Fibroblast of the aortic adventitia (primary cell): ENCODE data around the gene ADI1. TPM values are rescaled to one million over a fixed set of nuclear protein-coding genes. Genes with fewer than 3 reads are reported as not detected.
"Not testable (repeated sequence)": the region's sequence is repeated elsewhere in the genome, so short reads cannot be mapped to it uniquely, and the experiment has no call there.

ENCODE experiments used
- DNase-seq: peaks from one replicate; pipeline ENCODE4 v3.0.0-alpha.2; 2010; ENCODE audit warnings: low read depth
- H3K4me3 ChIP-seq: 2 replicates; pipeline ENCODE4 v1.5.1; 2011; ENCODE audit warnings: low read depth, mild to moderate bottlenecking, control low read depth, low read length, moderate library complexity
- CTCF ChIP-seq: IDR thresholded peaks from 2 replicates; pipeline ENCODE4 v1.5.1; 2011; ENCODE audit warnings: mild to moderate bottlenecking, low read length, control low read depth, inconsistent platforms; ENCODE audit not compliant: insufficient read depth
- total RNA-seq: library from RNA; depleted of rRNA; stranded (reverse); fragments of >200 nt; gene quantifications from 2 replicates; pipeline ENCODE4 v1.2.3, GENCODE V29; 2012; ENCODE audit warnings: low replicate concordance

Gene ADI1
- total RNA-seq, 1 donor, result 44.7 TPM

- no peak for TF ChIP-seq CTCF
- no peak for DNase-seq
Measured at GRCh38 chr2:3504741-3505140, 14.6 kb downstream of the ADI1 start.

GRCh38 chr2:3503483-3503882 is 15.8 kb downstream of the ADI1 start:
- no peak for TF ChIP-seq CTCF
- H3K4me3 ChIP-seq, result no peak overlapping the region
- no peak for DNase-seq

More at GRCh38 chr2:3504741-3505140, 14.6 kb downstream of the ADI1 start:
- H3K4me3 ChIP-seq, result no peak overlapping the region

GRCh38 chr2:3503046-3503445 is 16.3 kb downstream of the ADI1 start:
- no peak for TF ChIP-seq CTCF
- no peak overlapping the region for H3K4me3 ChIP-seq
- no peak for DNase-seq

- no peak for TF ChIP-seq CTCF
- no peak overlapping the region for H3K4me3 ChIP-seq
- DNase-seq, result no peak
Measured at GRCh38 chr2:3500326-3500899, 18.9 kb downstream of the ADI1 start.

- TF ChIP-seq CTCF, result no peak
- no peak overlapping the region for H3K4me3 ChIP-seq
- no peak for DNase-seq
Measured at GRCh38 chr2:3498783-3499394, 20.4 kb downstream of the ADI1 start.

GRCh38 chr2:3496708-3497080 is 22.6 kb downstream of the ADI1 start:
- not testable (repeated sequence) for DNase-seq, H3K4me3 ChIP-seq

GRCh38 chr2:3494984-3495666 is 24.2 kb downstream of the ADI1 start:
- DNase-seq, result no peak
- no peak overlapping the region for H3K4me3 ChIP-seq
- no peak for TF ChIP-seq CTCF
